Measurements from ENCODE around the gene MED13L.

Gene MED13L

GRCh38 chr12:116157845-116158267, 119.6 kb downstream of the MED13L start:
- no peak for DNase-seq (ENCODE audit: low read depth in 2 of 3, low spot score in 2 of 3)

- DNase-seq (ENCODE audit: low read depth in 2 of 3, low spot score in 2 of 3) = no peak
Observed at GRCh38 chr12:116156614-116157013, 120.9 kb downstream of the MED13L start.

GRCh38 chr12:116155383-116155782, 122.1 kb downstream of the MED13L start:
- DNase-seq (ENCODE audit: low read depth in 2 of 3, low spot score in 2 of 3) = no peak

- DNase-seq (ENCODE audit: low read depth in 2 of 3, low spot score in 2 of 3) = no peak
Observed at GRCh38 chr12:116153983-116154382, 123.5 kb downstream of the MED13L start.

GRCh38 chr12:116153113-116153512, 124.4 kb downstream of the MED13L start:
- DNase-seq (ENCODE audit: low read depth in 2 of 3, low spot score in 2 of 3) = no peak

GRCh38 chr12:116152268-116152667, 125.2 kb downstream of the MED13L start:
- DNase-seq (ENCODE audit: low read depth in 2 of 3, low spot score in 2 of 3) = no peak

GRCh38 chr12:116150452-116150851, 127.0 kb downstream of the MED13L start:
- DNase-seq (ENCODE audit: low read depth in 2 of 3, low spot score in 2 of 3) = no peak

GRCh38 chr12:116150001-116150400, 127.5 kb downstream of the MED13L start:
- no peak for DNase-seq (ENCODE audit: low read depth in 2 of 3, low spot score in 2 of 3)

GRCh38 chr12:116148844-116149243, 128.6 kb downstream of the MED13L start:
- DNase-seq (ENCODE audit: low read depth in 2 of 3, low spot score in 2 of 3) = no peak

- no peak for DNase-seq (ENCODE audit: low read depth in 2 of 3, low spot score in 2 of 3)
Observed at GRCh38 chr12:116146386-116146785, 131.1 kb downstream of the MED13L start.

GRCh38 chr12:116145451-116145850, 132.0 kb downstream of the MED13L start:
- DNase-seq (ENCODE audit: low read depth in 2 of 3, low spot score in 2 of 3) = no peak

- no peak for DNase-seq (ENCODE audit: low read depth in 2 of 3, low spot score in 2 of 3)
Observed at GRCh38 chr12:116144384-116144783, 133.1 kb downstream of the MED13L start.

GRCh38 chr12:116143909-116144308, 133.6 kb downstream of the MED13L start:
- no peak for DNase-seq (ENCODE audit: low read depth in 2 of 3, low spot score in 2 of 3)

GRCh38 chr12:116142936-116143898, 134.3 kb downstream of the MED13L start:
- no peak for DNase-seq (ENCODE audit: low read depth in 2 of 3, low spot score in 2 of 3)

- no peak for DNase-seq (ENCODE audit: low read depth in 2 of 3, low spot score in 2 of 3)
Observed at GRCh38 chr12:116141833-116142162, 135.7 kb downstream of the MED13L start.

GRCh38 chr12:116141110-116141832, 136.2 kb downstream of the MED13L start:
- DNase-seq (ENCODE audit: low read depth in 2 of 3, low spot score in 2 of 3) = no peak

- DNase-seq (ENCODE audit: low read depth in 2 of 3, low spot score in 2 of 3) = no peak
Observed at GRCh38 chr12:116140529-116140928, 137.0 kb downstream of the MED13L start.

- no peak for DNase-seq (ENCODE audit: low read depth in 2 of 3, low spot score in 2 of 3)
Observed at GRCh38 chr12:116138781-116139180, 138.7 kb downstream of the MED13L start.

GRCh38 chr12:116138364-116138763, 139.1 kb downstream of the MED13L start:
- no peak for DNase-seq (ENCODE audit: low read depth in 2 of 3, low spot score in 2 of 3)

- no peak for DNase-seq (ENCODE audit: low read depth in 2 of 3, low spot score in 2 of 3)
Observed at GRCh38 chr12:116137318-116137717, 140.2 kb downstream of the MED13L start.

GRCh38 chr12:116136340-116136739, 141.2 kb downstream of the MED13L start:
- DNase-seq (ENCODE audit: low read depth in 2 of 3, low spot score in 2 of 3) = no peak

GRCh38 chr12:116135209-116135930, 142.1 kb downstream of the MED13L start:
- DNase-seq (ENCODE audit: low read depth in 2 of 3, low spot score in 2 of 3) = no peak
